Type B pancreatic cell (in vitro differentiated cells): ENCODE data around the gene OTUD3. TPM values are rescaled to one million over a fixed set of nuclear protein-coding genes. Genes with fewer than 3 reads are reported as not detected.
A peak's percentile ranks its signal among the peaks of the same experiment; 100 is the strongest.

Experiments used
- DNase-seq: peaks from one replicate; pipeline ENCODE4 v3.0.0; 2021; ENCODE audit warnings: mixed read lengths; ENCODE audit not compliant: unreplicated experiment; ENCODE audit errors: extremely low spot score
- H3K27ac Mint-ChIP-seq: 2 replicates; pipeline ENCODE4 v1.8.0; 2021; ENCODE audit warnings: mild to moderate bottlenecking, mixed read lengths
- H3K27me3 Mint-ChIP-seq: 2 replicates; pipeline ENCODE4 v1.8.0; 2021; ENCODE audit warnings: mixed read lengths
- H3K36me3 Mint-ChIP-seq: 2 replicates; pipeline ENCODE4 v1.8.0; 2021; ENCODE audit warnings: mixed read lengths
- H3K4me1 Mint-ChIP-seq: one replicate; pipeline ENCODE4 v1.8.0; 2021; ENCODE audit warnings: mixed read lengths; ENCODE audit not compliant: unreplicated experiment
- H3K4me3 Mint-ChIP-seq: 2 replicates; pipeline ENCODE4 v1.8.0; 2021; ENCODE audit warnings: mild to moderate bottlenecking, mixed read lengths
- H3K9me3 Mint-ChIP-seq: 2 replicates; pipeline ENCODE4 v1.8.0; 2021; ENCODE audit warnings: mixed read lengths
- CTCF ChIP-seq: fragments of 200-600 bp; sonication (generic); conservative IDR thresholded peaks from 2 replicates; pipeline ENCODE4 v1.5.0; 2021; ENCODE audit warnings: antibody characterized with exemption, mild to moderate bottlenecking
- total RNA-seq: library from RNA; stranded (reverse); gene quantifications from 2 replicates; pipeline ENCODE4 v1.2.1, GENCODE V29; 2021; ENCODE audit warnings: low replicate concordance

The OTUD3 gene
- total RNA-seq, 1 donor from 2014 or later: 23.1 TPM

- Mint-ChIP-seq H3K4me3 (no peak overlapping the region), H3K36me3 (no peaks in the 10 kb centered on the region), H3K9me3 (no peaks in the 10 kb centered on the region), H3K27ac (no peak overlapping the region), H3K27me3 (peaks cover 18% of the 10 kb centered on the region), H3K4me1 (no peaks in the 10 kb centered on the region)
- no peak for DNase-seq
- TF ChIP-seq CTCF: no peak
Observed at GRCh38 chr1:19946331-19946751, 64.1 kb downstream of the OTUD3 start.

- Mint-ChIP-seq H3K9me3 (no peaks in the 10 kb centered on the region), H3K27ac (no peak overlapping the region), H3K4me1 (no peaks in the 10 kb centered on the region), H3K36me3 (no peaks in the 10 kb centered on the region), H3K27me3 (peaks cover 18% of the 10 kb centered on the region), H3K4me3 (no peak overlapping the region)
- DNase-seq: no peak
- no peak for TF ChIP-seq CTCF
Observed at GRCh38 chr1:19946971-19947370, 64.8 kb downstream of the OTUD3 start.

- Mint-ChIP-seq H3K27ac (peak overlapping the region; percentile 30), H3K27me3 (peaks cover 31% of the 10 kb centered on the region), H3K36me3 (no peaks in the 10 kb centered on the region), H3K4me3 (no peak overlapping the region), H3K9me3 (peaks cover 5% of the 10 kb centered on the region), H3K4me1 (no peaks in the 10 kb centered on the region)
- no peak for DNase-seq
- TF ChIP-seq CTCF: no peak
Observed at GRCh38 chr1:19949016-19949415, 66.8 kb downstream of the OTUD3 start.

GRCh38 chr1:19954059-19954458 lies 71.9 kb downstream of the OTUD3 start:
- Mint-ChIP-seq H3K9me3 (peaks cover 5% of the 10 kb centered on the region), H3K27ac (no peak overlapping the region), H3K27me3 (peaks cover 41% of the 10 kb centered on the region), H3K4me1 (no peaks in the 10 kb centered on the region), H3K36me3 (no peaks in the 10 kb centered on the region), H3K4me3 (no peak overlapping the region)
- no peak for TF ChIP-seq CTCF
- no peak for DNase-seq

- no peak for TF ChIP-seq CTCF
- H3K27ac Mint-ChIP-seq: no peak overlapping the region
- H3K4me1 Mint-ChIP-seq: no peaks in the 10 kb centered on the region
- H3K4me3 Mint-ChIP-seq: no peak overlapping the region
- no peak for DNase-seq
- peaks cover 49% of the 10 kb centered on the region for H3K27me3 Mint-ChIP-seq
- no peaks in the 10 kb centered on the region for H3K36me3 Mint-ChIP-seq
- H3K9me3 Mint-ChIP-seq: peaks cover 5% of the 10 kb centered on the region
Observed at GRCh38 chr1:19955534-19956170, 73.5 kb downstream of the OTUD3 start.
